Ishikawa (cell line): Measurements from ENCODE around the gene TASP1.

Source experiments
- CEBPB ChIP-seq: IDR thresholded peaks from 2 replicates; pipeline ENCODE4 v1.6.1; 2012
- EGR1 ChIP-seq: IDR thresholded peaks from 2 replicates; pipeline ENCODE4 v1.6.1; 2012
- EP300 ChIP-seq: IDR thresholded peaks from 2 replicates; pipeline ENCODE4 v1.6.1; 2012; ENCODE audit warnings: borderline replicate concordance
- FOXM1 ChIP-seq: IDR thresholded peaks from 2 replicates; pipeline ENCODE4 v1.6.1; 2012; ENCODE audit warnings: low read depth, borderline replicate concordance
- NFIC ChIP-seq: IDR thresholded peaks from 2 replicates; pipeline ENCODE4 v1.6.1; 2012
- RAD21 ChIP-seq: IDR thresholded peaks from 2 replicates; pipeline ENCODE4 v1.6.1; 2012; ENCODE audit warnings: low read depth
- TAF1 ChIP-seq: IDR thresholded peaks from 2 replicates; pipeline ENCODE4 v1.6.1; 2012; ENCODE audit warnings: low read depth, mild to moderate bottlenecking
- TEAD4 ChIP-seq: IDR thresholded peaks from 2 replicates; pipeline ENCODE4 v1.6.1; 2012
- YY1 ChIP-seq: IDR thresholded peaks from 2 replicates; pipeline ENCODE4 v1.6.1; 2012; ENCODE audit warnings: low read depth
- TF ChIP-seq, protein P1 (sequence below): IDR thresholded peaks from 2 replicates; pipeline ENCODE4 v1.6.1; 2012; ENCODE audit warnings: low read depth, mild to moderate bottlenecking
- TF ChIP-seq, protein P2 (sequence below): IDR thresholded peaks from 2 replicates; pipeline ENCODE4 v1.6.1; 2012
- TF ChIP-seq, protein P3 (sequence below): IDR thresholded peaks from 2 replicates; pipeline ENCODE4 v1.6.1; 2012

DNA sequence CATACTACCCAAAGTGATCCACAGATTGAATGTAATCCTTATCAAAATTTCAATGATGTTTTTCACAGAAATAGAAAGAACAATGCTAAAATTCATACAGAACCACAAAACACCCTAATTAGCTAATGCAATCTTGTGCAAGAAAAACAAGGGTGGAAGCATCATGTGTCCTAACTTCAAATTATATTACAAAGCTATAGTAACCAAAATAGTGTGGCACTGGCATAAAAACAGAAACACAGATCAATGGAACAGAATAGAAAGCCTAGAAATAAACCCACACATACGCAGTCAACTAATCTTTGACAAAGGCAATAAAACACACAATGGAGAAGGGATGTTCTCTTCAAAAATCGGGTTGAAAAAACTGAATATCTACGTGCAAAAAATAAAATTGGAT lies 131.1 kb downstream of the TASP1 start:
- TF ChIP-seq TAF1 (no peak), RAD21 (no peak), EP300 (no peak), EGR1 (no peak), TEAD4 (no peak), FOXM1 (no peak), YY1 (no peak), NFIC (no peak), CEBPB (no peak)
- TF ChIP-seq, protein P1, sequence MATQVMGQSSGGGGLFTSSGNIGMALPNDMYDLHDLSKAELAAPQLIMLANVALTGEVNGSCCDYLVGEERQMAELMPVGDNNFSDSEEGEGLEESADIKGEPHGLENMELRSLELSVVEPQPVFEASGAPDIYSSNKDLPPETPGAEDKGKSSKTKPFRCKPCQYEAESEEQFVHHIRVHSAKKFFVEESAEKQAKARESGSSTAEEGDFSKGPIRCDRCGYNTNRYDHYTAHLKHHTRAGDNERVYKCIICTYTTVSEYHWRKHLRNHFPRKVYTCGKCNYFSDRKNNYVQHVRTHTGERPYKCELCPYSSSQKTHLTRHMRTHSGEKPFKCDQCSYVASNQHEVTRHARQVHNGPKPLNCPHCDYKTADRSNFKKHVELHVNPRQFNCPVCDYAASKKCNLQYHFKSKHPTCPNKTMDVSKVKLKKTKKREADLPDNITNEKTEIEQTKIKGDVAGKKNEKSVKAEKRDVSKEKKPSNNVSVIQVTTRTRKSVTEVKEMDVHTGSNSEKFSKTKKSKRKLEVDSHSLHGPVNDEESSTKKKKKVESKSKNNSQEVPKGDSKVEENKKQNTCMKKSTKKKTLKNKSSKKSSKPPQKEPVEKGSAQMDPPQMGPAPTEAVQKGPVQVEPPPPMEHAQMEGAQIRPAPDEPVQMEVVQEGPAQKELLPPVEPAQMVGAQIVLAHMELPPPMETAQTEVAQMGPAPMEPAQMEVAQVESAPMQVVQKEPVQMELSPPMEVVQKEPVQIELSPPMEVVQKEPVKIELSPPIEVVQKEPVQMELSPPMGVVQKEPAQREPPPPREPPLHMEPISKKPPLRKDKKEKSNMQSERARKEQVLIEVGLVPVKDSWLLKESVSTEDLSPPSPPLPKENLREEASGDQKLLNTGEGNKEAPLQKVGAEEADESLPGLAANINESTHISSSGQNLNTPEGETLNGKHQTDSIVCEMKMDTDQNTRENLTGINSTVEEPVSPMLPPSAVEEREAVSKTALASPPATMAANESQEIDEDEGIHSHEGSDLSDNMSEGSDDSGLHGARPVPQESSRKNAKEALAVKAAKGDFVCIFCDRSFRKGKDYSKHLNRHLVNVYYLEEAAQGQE, result no peak
- TF ChIP-seq, protein P2, sequence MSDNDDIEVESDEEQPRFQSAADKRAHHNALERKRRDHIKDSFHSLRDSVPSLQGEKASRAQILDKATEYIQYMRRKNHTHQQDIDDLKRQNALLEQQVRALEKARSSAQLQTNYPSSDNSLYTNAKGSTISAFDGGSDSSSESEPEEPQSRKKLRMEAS, result no peak
- TF ChIP-seq, protein P3, sequence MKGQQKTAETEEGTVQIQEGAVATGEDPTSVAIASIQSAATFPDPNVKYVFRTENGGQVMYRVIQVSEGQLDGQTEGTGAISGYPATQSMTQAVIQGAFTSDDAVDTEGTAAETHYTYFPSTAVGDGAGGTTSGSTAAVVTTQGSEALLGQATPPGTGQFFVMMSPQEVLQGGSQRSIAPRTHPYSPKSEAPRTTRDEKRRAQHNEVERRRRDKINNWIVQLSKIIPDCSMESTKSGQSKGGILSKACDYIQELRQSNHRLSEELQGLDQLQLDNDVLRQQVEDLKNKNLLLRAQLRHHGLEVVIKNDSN, result no peak
